Kidney tubule cell (primary cell): Measurements from ENCODE around the gene ANXA6.
"Not testable (repeated sequence)": the region's sequence is repeated elsewhere in the genome, so short reads cannot be mapped to it uniquely, and the experiment has no call there.

Source experiments
- DNase-seq: peaks from one replicate; pipeline ENCODE4 v3.0.0-alpha.2; 2018; ENCODE audit warnings: low spot score

ANXA6 gene

GRCh38 chr5:151157426-151158286 is at the start of gene ANXA6:
TSS of gene ANXA6 (minus strand) at chr5:151157779. CDS start at chr5:151147901, 9,878 bp downstream.
- peak; percentile 76 for DNase-seq

- no peak for DNase-seq
Measured at GRCh38 chr5:151205411-151205810, 47.8 kb upstream of the ANXA6 start.

- DNase-seq = no peak
Measured at GRCh38 chr5:151204051-151204450, 46.5 kb upstream of the ANXA6 start.

GRCh38 chr5:151202381-151203139 is 45.0 kb upstream of the ANXA6 start:
- peak; percentile 93 for DNase-seq

GRCh38 chr5:151200913-151201595 is 43.5 kb upstream of the ANXA6 start:
- DNase-seq = no peak

GRCh38 chr5:151199581-151200185 is 42.1 kb upstream of the ANXA6 start:
- peak; percentile 31 for DNase-seq

GRCh38 chr5:151198861-151199260 is 41.3 kb upstream of the ANXA6 start:
- no peak for DNase-seq

- DNase-seq = not testable (repeated sequence)
Measured at GRCh38 chr5:151197291-151197600, 39.7 kb upstream of the ANXA6 start.

GRCh38 chr5:151196556-151197290 is 39.1 kb upstream of the ANXA6 start:
- DNase-seq = no peak

GRCh38 chr5:151195622-151196021 is 38.0 kb upstream of the ANXA6 start:
- DNase-seq = no peak

- no peak for DNase-seq
Measured at GRCh38 chr5:151192626-151193025, 35.0 kb upstream of the ANXA6 start.

GRCh38 chr5:151191661-151192060 is 34.1 kb upstream of the ANXA6 start:
- peak; percentile 15 for DNase-seq

- no peak for DNase-seq
Measured at GRCh38 chr5:151189151-151189550, 31.6 kb upstream of the ANXA6 start.

- DNase-seq = no peak
Measured at GRCh38 chr5:151186538-151186937, 29.0 kb upstream of the ANXA6 start.

- DNase-seq = no peak
Measured at GRCh38 chr5:151186052-151186451, 28.5 kb upstream of the ANXA6 start.

GRCh38 chr5:151184316-151185042 is 26.9 kb upstream of the ANXA6 start:
- no peak for DNase-seq

- DNase-seq = peak; percentile 34
Measured at GRCh38 chr5:151183456-151184245, 26.1 kb upstream of the ANXA6 start.

- DNase-seq = no peak
Measured at GRCh38 chr5:151182976-151183375, 25.4 kb upstream of the ANXA6 start.

GRCh38 chr5:151182524-151182900 is 24.9 kb upstream of the ANXA6 start:
- DNase-seq = no peak
